B cell (primary cell): Measurements from ENCODE around the gene MAPK1. TPM values are rescaled to one million over a fixed set of nuclear protein-coding genes. Genes with fewer than 3 reads are reported as not detected.

ENCODE experiments used
- ATAC-seq: fragments of 200-7000 bp; cut with Tn5 transposase; one replicate; pipeline ENCODE4 v1.10.0; 2021; ENCODE audit warnings: low read depth, mild to moderate bottlenecking, moderate number of reproducible peaks, moderate library complexity
- CTCF ChIA-PET: fragments of 350-600 bp; sonication (Branson Sonifier 250); formaldehyde crosslinking; loops from one replicate; lab custom pipeline; 2021; ENCODE audit warnings: antibody characterized with exemption, inconsistent platforms; lab: Charles Lee
- POLR2A ChIA-PET: fragments of 350-600 bp; sonication (Branson Sonifier 250); formaldehyde crosslinking; loops from one replicate; lab custom pipeline; 2021; ENCODE audit warnings: antibody characterized with exemption; lab: Charles Lee
- DNase-seq: peaks from one replicate; pipeline ENCODE4 v3.0.0; 2013
- H2AFZ ChIP-seq: 2 replicates; pipeline ENCODE4 v1.6.1; 2012; ENCODE audit warnings: mild to moderate bottlenecking, low read depth, low read length; ENCODE audit not compliant: insufficient read depth, poor library complexity, severe bottlenecking
- H3K27ac ChIP-seq, 2 donors: 1 replicate in 1 of 2; 2 replicates in 1 of 2; pipeline ENCODE4 v1.5.1; 2012 to 2013; ENCODE audit warnings: low read length in 2 of 2, mild to moderate bottlenecking in 2 of 2, moderate library complexity in 1 of 2
- H3K27me3 ChIP-seq, 4 experiments: fragments of 200-600 bp in 1 of 4; sonication (generic) in 1 of 4; replicated peaks in 1 of 4; 1 replicate in 2 of 4; 2 replicates in 2 of 4; pipeline versions ENCODE4 v1.6.1 to v1.7.0; 2013 to 2016; ENCODE audit warnings: low read length in 3 of 4, mild to moderate bottlenecking in 2 of 4, mixed read lengths in 1 of 4, moderate library complexity in 1 of 4; ENCODE audit not compliant: insufficient read depth in 4 of 4, control insufficient read depth in 3 of 4; ENCODE audit errors: control extremely low read depth in 1 of 4
- H3K36me3 ChIP-seq, 2 experiments: replicated peaks in 1 of 2; 1 replicate in 1 of 2; 2 replicates in 1 of 2; pipeline versions ENCODE4 v1.6.1 to v1.7.1; 2013; ENCODE audit warnings: low read length in 1 of 2; ENCODE audit not compliant: insufficient read depth in 2 of 2, control insufficient read depth in 1 of 2; ENCODE audit errors: control extremely low read depth in 1 of 2, extremely low read depth in 1 of 2
- H3K4me1 ChIP-seq, 2 donors: fragments of 200-600 bp in 1 of 2; sonication (generic) in 1 of 2; 1 replicate in 1 of 2; 2 replicates in 1 of 2; pipeline versions ENCODE4 v1.5.1 to v1.6.1; 2013 to 2017; ENCODE audit warnings: low read length in 2 of 2; ENCODE audit not compliant: control insufficient read depth in 2 of 2, insufficient read depth in 2 of 2
- H3K4me2 ChIP-seq: replicated peaks from 2 replicates; pipeline ENCODE3; 2012; ENCODE audit warnings: mild to moderate bottlenecking, low read depth, low read length; ENCODE audit not compliant: poor library complexity, severe bottlenecking
- H3K4me3 ChIP-seq, 5 experiments: fragments of 200-600 bp in 1 of 5; sonication (generic) in 1 of 5; 1 replicate in 3 of 5; 2 replicates in 2 of 5; pipeline versions ENCODE4 v1.5.1 to v1.7.0; 2011 to 2016; ENCODE audit warnings: low read length in 4 of 5, mild to moderate bottlenecking in 4 of 5, low read depth in 2 of 5, control low read depth in 1 of 5, moderate library complexity in 1 of 5; ENCODE audit not compliant: insufficient read depth in 1 of 5; ENCODE audit errors: control extremely low read depth in 1 of 5, extremely low read depth in 1 of 5
- H3K79me2 ChIP-seq: fragments of 200-600 bp; sonication (generic); one replicate; pipeline ENCODE4 v1.6.0; 2016; ENCODE audit warnings: low read length; ENCODE audit not compliant: control insufficient read depth, insufficient read depth
- H3K9ac ChIP-seq: fragments of 200-600 bp; sonication (generic); 2 replicates; pipeline ENCODE4 v1.6.1; 2017; ENCODE audit warnings: mild to moderate bottlenecking, low read length, moderate library complexity
- H3K9me3 ChIP-seq, 3 donors: one replicate each; pipeline versions ENCODE4 v1.6.1 to v1.7.1; 2013; ENCODE audit warnings: low read length in 2 of 3; ENCODE audit not compliant: control insufficient read depth in 2 of 3, insufficient read depth in 1 of 3; ENCODE audit errors: control extremely low read depth in 1 of 3
- H4K20me1 ChIP-seq: 2 replicates; pipeline ENCODE4 v1.6.0; 2012; ENCODE audit warnings: mild to moderate bottlenecking, low read length; ENCODE audit not compliant: insufficient read depth, control insufficient read depth, poor library complexity, severe bottlenecking
- H3K27ac Mint-ChIP-seq: one replicate; pipeline ENCODE4 v1.8.0; 2021; ENCODE audit warnings: mixed read lengths
- H3K27me3 Mint-ChIP-seq: one replicate; pipeline ENCODE4 v1.8.0; 2021; ENCODE audit warnings: mixed read lengths
- H3K4me1 Mint-ChIP-seq: one replicate; pipeline ENCODE4 v1.8.0; 2021; ENCODE audit warnings: mixed read lengths
- H3K4me3 Mint-ChIP-seq: one replicate; pipeline ENCODE4 v1.8.0; 2021; ENCODE audit warnings: mixed read lengths
- H3K9me3 Mint-ChIP-seq: one replicate; pipeline ENCODE4 v1.8.0; 2022; ENCODE audit warnings: mixed read lengths; ENCODE audit not compliant: insufficient read depth
- EZH2 ChIP-seq: IDR thresholded peaks from 2 replicates; pipeline ENCODE4 v1.6.1; 2012; ENCODE audit warnings: borderline replicate concordance, low read depth, mild to moderate bottlenecking, moderate library complexity, low read length; ENCODE audit not compliant: insufficient read depth, poor library complexity, severe bottlenecking
- WGBS: methylation state at CpG from one replicate; pipeline ENCODE4 v1.1.5; 2013; ENCODE audit warnings: missing lambda C conversion rate; ENCODE audit not compliant: insufficient coverage; 5-methylcytosine and 5-hydroxymethylcytosine counted together
- intact Hi-C: fragments of 100-400 bp; cut with micrococcal nuclease; formaldehyde crosslinking; loops from one replicate; pipeline ENCODE4 v1.10.0; 2022
- polyA plus RNA-seq: library from polyadenylated mRNA; depleted of rRNA; stranded (reverse); fragments of >200 nt; gene quantifications from 2 replicates; pipeline ENCODE4 v1.2.3, GENCODE V29; 2012
- total RNA-seq, 2 donors: library from RNA; stranded (reverse); fragments of 120-200 nt in 1 of 2; gene quantifications; 1 replicate in 1 of 2; 2 replicates in 1 of 2; pipeline versions ENCODE4 v1.2.3 to v1.2.4, GENCODE V29; 2013 to 2022
- TF ChIP-seq, protein P1 (sequence below): fragments of 200-600 bp; IDR thresholded peaks from one replicate; pipeline ENCODE4 v1.8.0; 2022; ENCODE audit warnings: antibody characterized with exemption, mild to moderate bottlenecking

Gene MAPK1
- total and polyA plus RNA-seq, 2 donors (not counting 1 experiment from before 2014, with no cell fraction given), result 24.0 to 155 TPM

DNA sequence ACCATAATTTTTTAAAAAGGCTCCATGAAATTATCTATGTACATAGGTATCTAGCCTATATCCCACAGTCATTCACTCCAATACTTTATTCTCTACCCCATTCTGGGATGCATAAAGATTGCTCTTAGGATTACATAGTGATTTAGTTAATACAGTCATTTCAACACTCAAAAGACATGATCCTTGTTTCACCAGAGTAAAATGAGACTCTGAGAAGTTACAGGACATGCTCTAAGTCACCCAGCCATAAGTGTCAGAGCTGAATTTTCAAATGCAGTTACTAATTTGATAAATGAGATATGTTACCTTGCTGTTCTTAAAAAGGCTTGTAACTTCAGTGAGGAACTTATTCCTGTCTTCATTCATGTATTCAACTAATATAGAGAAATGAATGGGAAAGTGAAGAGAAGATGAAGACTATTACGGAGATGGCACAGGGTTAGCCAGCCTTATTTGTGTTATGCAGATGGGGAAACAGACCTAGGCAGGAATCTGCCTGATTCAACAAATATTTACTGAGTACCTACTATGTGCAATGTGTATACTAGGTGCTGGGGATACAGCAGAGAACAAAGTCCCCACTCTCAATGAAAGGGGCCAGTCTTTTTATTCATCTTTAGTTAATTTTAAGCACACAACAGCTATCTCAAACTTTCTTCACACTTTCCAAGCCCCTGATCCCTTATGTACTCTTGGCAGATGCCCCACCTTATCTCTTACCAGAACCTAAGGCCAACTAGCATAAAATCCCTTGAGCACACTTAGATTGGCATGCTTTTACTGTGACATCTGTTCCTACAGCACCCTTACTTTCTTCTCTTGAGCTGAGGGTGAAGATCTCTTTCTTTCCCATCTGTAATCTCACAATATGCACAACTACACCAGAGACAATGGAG, 21.6 kb downstream of the MAPK1 start:
- DNase-seq (no peak), ATAC-seq (no peak)
- Histone ChIP-seq H3K79me2 (peaks cover 97% of the 10 kb centered on the region), H3K36me3 (peaks cover 2 to 19% of the 10 kb centered on the region in 2 experiments), H4K20me1 (peaks cover 75% of the 10 kb centered on the region), H3K4me3 (no peak overlapping the region), H3K4me2 (no peak overlapping the region), H2AFZ (no peak overlapping the region), H3K9ac (no peak overlapping the region), H3K4me1 (peaks cover 11 to 15% of the 10 kb centered on the region in 2 donors), H3K9me3 (no peaks in the 10 kb centered on the region), H3K27me3 (no peaks in the 10 kb centered on the region), H3K27ac (peak overlapping the region in 1 of 2 donors; percentile 35)
- no CpG with 5 or more reads among the region's 1 CpG for WGBS
- Mint-ChIP-seq H3K27me3 (no peaks in the 10 kb centered on the region), H3K4me1 (peaks cover 55% of the 10 kb centered on the region), H3K9me3 (no peaks in the 10 kb centered on the region), H3K4me3 (no peak overlapping the region), H3K27ac (peak overlapping the region; percentile 1)
- TF ChIP-seq, protein P1, sequence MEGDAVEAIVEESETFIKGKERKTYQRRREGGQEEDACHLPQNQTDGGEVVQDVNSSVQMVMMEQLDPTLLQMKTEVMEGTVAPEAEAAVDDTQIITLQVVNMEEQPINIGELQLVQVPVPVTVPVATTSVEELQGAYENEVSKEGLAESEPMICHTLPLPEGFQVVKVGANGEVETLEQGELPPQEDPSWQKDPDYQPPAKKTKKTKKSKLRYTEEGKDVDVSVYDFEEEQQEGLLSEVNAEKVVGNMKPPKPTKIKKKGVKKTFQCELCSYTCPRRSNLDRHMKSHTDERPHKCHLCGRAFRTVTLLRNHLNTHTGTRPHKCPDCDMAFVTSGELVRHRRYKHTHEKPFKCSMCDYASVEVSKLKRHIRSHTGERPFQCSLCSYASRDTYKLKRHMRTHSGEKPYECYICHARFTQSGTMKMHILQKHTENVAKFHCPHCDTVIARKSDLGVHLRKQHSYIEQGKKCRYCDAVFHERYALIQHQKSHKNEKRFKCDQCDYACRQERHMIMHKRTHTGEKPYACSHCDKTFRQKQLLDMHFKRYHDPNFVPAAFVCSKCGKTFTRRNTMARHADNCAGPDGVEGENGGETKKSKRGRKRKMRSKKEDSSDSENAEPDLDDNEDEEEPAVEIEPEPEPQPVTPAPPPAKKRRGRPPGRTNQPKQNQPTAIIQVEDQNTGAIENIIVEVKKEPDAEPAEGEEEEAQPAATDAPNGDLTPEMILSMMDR, result no peak
- TF ChIP-seq EZH2, result no peak
- ChIA-PET CTCF (no interaction called here), POLR2A (interaction anchor here (0.6 kb wide), 1 partner anchor 55 kb away, joined by 3 read pairs; no protein-coding TSS in a partner anchor)
- intact Hi-C loops, result no loop called here

- no peak for TF ChIP-seq EZH2
- TF ChIP-seq, protein P1, result no peak
- H2AFZ ChIP-seq, result no peak overlapping the region
- H4K20me1 ChIP-seq, result peaks cover 55% of the 10 kb centered on the region
- H3K27ac ChIP-seq, result no peak overlapping the region
- Mint-ChIP-seq H3K27ac (no peak overlapping the region), H3K4me3 (no peak overlapping the region), H3K4me1 (peaks cover 55% of the 10 kb centered on the region), H3K9me3 (peaks cover 2% of the 10 kb centered on the region), H3K27me3 (no peaks in the 10 kb centered on the region)
- ATAC-seq (no peak), DNase-seq (no peak)
- CTCF ChIA-PET, result no interaction called here
- no peak overlapping the region for H3K4me2 ChIP-seq
- H3K36me3 ChIP-seq, result peaks cover 2 to 19% of the 10 kb centered on the region in 2 experiments
- intact Hi-C loops, result no loop called here
- H3K4me1 ChIP-seq, result peaks cover 13% of the 10 kb centered on the region in 2 donors
- whole genome bisulfite sequencing, result 95% methylated on average over 5 of the region's 6 CpGs
- H3K4me3 ChIP-seq, result no peak overlapping the region
- POLR2A ChIA-PET, result no interaction called here
- no peaks in the 10 kb centered on the region for H3K27me3 ChIP-seq
- H3K9ac ChIP-seq, result no peak overlapping the region
- H3K9me3 ChIP-seq, result no peaks in the 10 kb centered on the region
- H3K79me2 ChIP-seq, result peaks cover 96% of the 10 kb centered on the region
These were observed 24.5 kb downstream of the MAPK1 start for GRCh38 chr22:21842946-21843345.
